Measurements from ENCODE around the gene ADM.

GRCh38 chr11:10303558-10304363, 1.1 kb upstream of the ADM start:
- TF ChIP-seq CTCF (conservative IDR thresholded peaks at IDR 0.05) (no peak), EZH2 (IDR thresholded peaks at IDR 0.05; ENCODE audit: low read depth) (no peak)

Measured in PC-9 (cell line).